Measurements from ENCODE around the gene BCL11B. TPM values are rescaled to one million over a fixed set of nuclear protein-coding genes. Genes with fewer than 3 reads are reported as not detected.

Gene BCL11B
- total RNA-seq, 1 donor from 2014 or later, result 0.23 TPM

GRCh38 chr14:99249389-99249788 lies 22.6 kb downstream of the BCL11B start:
- no peak for DNase-seq (ENCODE audit: low read depth)
- TF ChIP-seq CTCF (conservative IDR thresholded peaks at IDR 0.05; ENCODE audit: low read depth, low read length), result no peak
- H3K4me3 ChIP-seq (ENCODE audit: low read depth, low read length), result no peak overlapping the region

GRCh38 chr14:99248761-99249171 lies 23.2 kb downstream of the BCL11B start:
- no peak overlapping the region for H3K4me3 ChIP-seq (ENCODE audit: low read depth, low read length)
- TF ChIP-seq CTCF (conservative IDR thresholded peaks at IDR 0.05; ENCODE audit: low read depth, low read length), result no peak
- no peak for DNase-seq (ENCODE audit: low read depth)

- no peak for DNase-seq (ENCODE audit: low read depth)
- no peak overlapping the region for H3K4me3 ChIP-seq (ENCODE audit: low read depth, low read length)
- TF ChIP-seq CTCF (conservative IDR thresholded peaks at IDR 0.05; ENCODE audit: low read depth, low read length), result no peak
Measured at GRCh38 chr14:99247772-99248171, 24.2 kb downstream of the BCL11B start.

GRCh38 chr14:99247101-99247729 lies 24.8 kb downstream of the BCL11B start:
- no peak for DNase-seq (ENCODE audit: low read depth)
- TF ChIP-seq CTCF (conservative IDR thresholded peaks at IDR 0.05; ENCODE audit: low read depth, low read length), result no peak
- H3K4me3 ChIP-seq (ENCODE audit: low read depth, low read length), result no peak overlapping the region

- DNase-seq (ENCODE audit: low read depth), result no peak
- TF ChIP-seq CTCF (conservative IDR thresholded peaks at IDR 0.05; ENCODE audit: low read depth, low read length), result no peak
- no peak overlapping the region for H3K4me3 ChIP-seq (ENCODE audit: low read depth, low read length)
Measured at GRCh38 chr14:99246536-99247097, 25.4 kb downstream of the BCL11B start.

GRCh38 chr14:99245564-99246511 lies 26.2 kb downstream of the BCL11B start:
- DNase-seq (ENCODE audit: low read depth), result no peak
- peak overlapping the region; percentile 8 for H3K4me3 ChIP-seq (ENCODE audit: low read depth, low read length)
- TF ChIP-seq CTCF (conservative IDR thresholded peaks at IDR 0.05; ENCODE audit: low read depth, low read length), result no peak
